Measurements from ENCODE around the gene MAML3.
A peak's percentile ranks its signal among the peaks of the same experiment; 100 is the strongest.

The MAML3 gene

GRCh38 chr4:139863531-139863930 lies 290.5 kb downstream of the MAML3 start:
- DNase-seq (ENCODE audit: low read depth) = no peak

DNA sequence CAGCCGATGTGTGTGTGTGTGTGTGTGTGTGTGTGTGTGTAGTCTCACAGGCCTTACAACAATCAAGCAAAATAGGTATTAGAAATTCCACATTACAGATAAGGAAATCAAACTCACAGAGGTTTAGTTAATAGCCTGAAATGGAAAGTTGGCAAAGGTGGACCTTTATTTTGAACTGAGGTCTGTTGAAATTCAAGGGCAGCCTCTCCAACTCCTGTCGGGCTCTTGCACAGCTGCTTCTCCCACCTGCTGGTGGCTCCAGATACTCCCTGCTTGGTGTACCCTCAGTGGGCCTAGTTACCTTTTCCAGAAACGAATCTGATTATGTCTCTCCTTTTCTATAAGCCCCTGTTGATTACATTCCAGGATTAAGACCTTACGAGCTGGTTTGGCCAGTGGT lies 292.5 kb downstream of the MAML3 start:
- DNase-seq (ENCODE audit: low read depth) = no peak

GRCh38 chr4:139860435-139861024 lies 293.5 kb downstream of the MAML3 start:
- DNase-seq (ENCODE audit: low read depth) = no peak

GRCh38 chr4:139859876-139860275 lies 294.1 kb downstream of the MAML3 start:
- DNase-seq (ENCODE audit: low read depth) = no peak

DNA sequence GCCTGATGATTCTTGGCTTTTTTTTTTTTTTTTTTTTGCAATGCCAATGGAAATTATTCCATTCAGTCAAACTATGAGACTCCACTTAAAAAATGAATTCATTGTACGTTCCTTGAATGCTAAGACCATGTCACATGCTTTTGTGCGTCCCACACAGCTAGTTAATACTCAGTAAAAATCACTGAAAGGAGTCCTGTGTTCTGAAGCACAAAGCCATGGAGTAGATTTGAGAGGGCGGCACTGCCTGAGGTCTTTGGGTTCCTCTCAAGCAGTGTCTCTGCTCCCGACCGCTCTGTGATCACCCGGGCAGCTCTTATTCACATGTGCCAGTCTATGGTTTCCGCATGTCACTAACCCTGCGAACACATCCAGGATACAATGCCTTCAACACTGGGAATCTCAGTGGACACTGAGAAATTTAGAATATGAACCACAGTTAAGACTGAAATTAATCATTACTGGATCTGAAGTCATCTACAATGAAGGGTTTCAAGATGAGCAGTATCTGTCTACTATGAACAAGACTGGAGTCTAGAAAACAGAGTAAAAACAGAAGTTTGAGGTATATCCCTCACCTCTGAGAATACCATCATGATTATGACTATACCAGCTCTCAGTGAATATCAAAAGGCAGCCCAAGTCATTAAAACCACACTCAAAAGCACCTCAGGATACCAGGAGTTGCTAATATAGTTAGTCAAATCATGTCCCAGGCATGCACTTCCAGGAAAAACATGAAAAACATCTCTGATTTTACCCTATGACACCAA lies 295.4 kb downstream of the MAML3 start:
- DNase-seq (ENCODE audit: low read depth) = no peak

- DNase-seq (ENCODE audit: low read depth) = no peak
Observed at GRCh38 chr4:139857977-139858376, 296.0 kb downstream of the MAML3 start.

GRCh38 chr4:139857021-139857420 lies 297.0 kb downstream of the MAML3 start:
- DNase-seq (ENCODE audit: low read depth) = peak; percentile 78

DNA sequence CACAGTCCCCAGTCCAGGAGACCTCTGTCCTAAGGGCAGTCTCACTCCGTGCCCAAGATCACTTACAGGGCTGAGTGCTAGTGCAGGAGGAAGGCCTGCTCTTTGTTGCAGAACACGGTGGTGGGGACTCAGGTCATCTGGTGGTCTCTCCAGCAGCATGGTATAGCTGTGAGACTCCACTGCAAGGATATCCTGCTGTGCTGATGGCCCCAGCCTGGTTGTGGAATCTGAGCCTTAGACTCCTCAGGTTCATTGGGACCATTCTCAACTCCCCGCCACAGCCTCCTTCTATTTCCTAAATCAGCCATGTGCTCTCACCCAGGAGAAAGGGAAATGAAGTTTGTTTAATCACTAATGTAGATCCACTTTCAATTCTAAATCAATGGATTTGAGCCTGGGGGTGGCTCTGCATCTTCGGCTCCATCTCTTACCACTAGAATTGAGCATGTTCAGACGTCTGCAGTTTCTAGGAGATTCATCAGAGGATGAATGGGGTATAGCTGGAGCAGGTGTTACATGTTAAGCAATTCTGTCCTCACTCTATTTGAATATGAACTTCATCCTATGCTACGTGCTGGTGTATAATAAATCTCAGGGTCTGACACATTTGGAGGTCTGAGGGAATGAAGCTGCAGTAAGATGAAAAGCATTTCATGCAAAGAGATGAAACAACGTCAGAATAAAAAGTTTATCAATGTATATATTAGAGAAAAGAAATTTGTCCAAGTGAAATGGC lies 299.1 kb downstream of the MAML3 start:
- DNase-seq (ENCODE audit: low read depth) = no peak

DNA sequence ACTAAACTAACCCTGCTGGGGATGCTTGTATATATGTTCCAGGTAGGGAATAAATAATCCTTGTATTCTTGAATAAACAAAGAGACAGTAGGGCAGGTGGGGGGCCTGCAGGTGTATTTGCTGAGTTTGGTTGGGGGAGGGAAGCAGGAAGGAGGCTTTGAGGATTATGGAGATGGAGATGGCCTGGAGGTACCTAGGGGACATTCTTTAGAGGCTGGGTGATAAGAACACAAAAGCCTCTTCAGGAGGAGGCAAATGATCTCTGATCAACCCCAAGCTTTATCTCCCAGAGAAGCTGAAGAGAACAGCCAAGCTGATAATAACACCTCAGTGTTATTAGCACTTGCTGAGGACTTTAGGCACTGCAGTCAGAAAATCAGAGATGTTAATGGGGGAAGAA lies 300.7 kb downstream of the MAML3 start:
- no peak for DNase-seq (ENCODE audit: low read depth)

DNA sequence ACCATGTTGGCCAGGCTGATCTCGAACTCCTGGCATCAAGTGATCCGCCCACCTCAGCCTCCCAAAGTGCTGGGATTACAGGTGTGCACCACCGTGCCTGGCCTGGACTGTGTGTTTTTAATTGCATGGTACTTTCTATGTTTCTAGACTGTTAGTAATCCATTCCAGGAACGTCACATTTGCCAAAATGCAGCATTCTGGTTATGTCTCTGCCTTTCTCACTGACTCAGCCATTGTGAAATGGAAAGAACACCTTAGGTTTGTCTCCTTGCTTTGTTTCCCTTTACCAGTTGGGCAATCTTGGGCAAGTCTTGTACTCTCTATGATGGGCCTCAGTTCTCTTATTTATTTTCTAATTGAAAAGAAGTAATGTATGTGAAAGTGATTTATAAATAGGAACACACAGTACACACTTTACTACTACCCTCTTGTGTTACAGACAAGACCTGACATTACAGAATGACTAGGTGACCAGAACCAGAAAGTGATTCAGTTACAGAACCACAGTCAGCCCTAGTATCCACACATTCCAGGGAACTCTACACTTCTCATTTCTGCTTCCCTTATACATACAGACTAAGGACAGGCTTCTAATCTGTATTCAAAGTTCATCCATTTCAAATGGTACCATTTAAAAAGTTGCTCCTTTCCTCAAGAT lies 301.2 kb downstream of the MAML3 start:
- DNase-seq (ENCODE audit: low read depth) = peak; percentile 33

GRCh38 chr4:139851639-139852038 lies 302.3 kb downstream of the MAML3 start:
- DNase-seq (ENCODE audit: low read depth) = no peak

GRCh38 chr4:139851133-139851532 lies 302.9 kb downstream of the MAML3 start:
- no peak for DNase-seq (ENCODE audit: low read depth)

GRCh38 chr4:139849219-139849618 lies 304.8 kb downstream of the MAML3 start:
- peak; percentile 25 for DNase-seq (ENCODE audit: low read depth)

DNA sequence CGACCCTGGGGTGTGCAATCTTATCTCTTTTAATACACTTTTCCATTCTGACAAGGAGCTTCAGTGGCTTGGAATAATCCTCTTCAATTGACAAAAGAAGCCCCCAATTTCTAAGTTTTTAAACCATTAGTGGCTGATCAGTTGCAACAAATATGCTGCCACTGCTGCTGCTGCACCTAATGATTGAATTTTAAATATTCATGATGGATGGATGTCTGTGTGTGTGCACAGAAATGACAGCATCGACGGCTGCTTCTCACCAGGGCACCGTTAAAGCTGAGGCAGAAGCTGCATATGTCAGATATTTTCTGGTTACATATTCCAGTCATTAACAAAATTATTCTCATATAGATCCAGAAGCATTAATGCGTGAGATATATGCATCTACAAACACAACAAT lies 306.0 kb downstream of the MAML3 start:
- no peak for DNase-seq (ENCODE audit: low read depth)

- no peak for DNase-seq (ENCODE audit: low read depth)
Observed at GRCh38 chr4:139847602-139848001, 306.4 kb downstream of the MAML3 start.

DNA sequence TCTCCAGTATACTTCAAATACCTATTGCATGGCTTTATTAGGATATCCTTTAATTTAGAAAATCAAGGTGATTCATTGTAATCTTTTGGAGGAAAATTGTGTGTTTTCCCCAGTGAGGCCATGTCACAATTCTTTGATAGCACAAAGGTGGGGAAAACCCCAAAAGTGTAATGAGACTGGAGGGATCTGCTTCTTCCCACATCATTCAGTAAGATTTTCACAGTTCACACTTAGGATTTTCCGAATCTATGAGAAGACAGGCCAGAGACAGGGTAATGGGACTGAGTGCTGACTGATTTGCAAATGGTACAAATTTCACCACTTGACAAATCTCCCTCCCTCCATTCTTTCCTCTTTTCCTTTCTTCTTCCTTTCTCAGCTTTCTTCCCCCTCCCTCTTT lies 307.2 kb downstream of the MAML3 start:
- DNase-seq (ENCODE audit: low read depth) = no peak

- DNase-seq (ENCODE audit: low read depth) = no peak
Observed at GRCh38 chr4:139845453-139846093, 308.4 kb downstream of the MAML3 start.

DNA sequence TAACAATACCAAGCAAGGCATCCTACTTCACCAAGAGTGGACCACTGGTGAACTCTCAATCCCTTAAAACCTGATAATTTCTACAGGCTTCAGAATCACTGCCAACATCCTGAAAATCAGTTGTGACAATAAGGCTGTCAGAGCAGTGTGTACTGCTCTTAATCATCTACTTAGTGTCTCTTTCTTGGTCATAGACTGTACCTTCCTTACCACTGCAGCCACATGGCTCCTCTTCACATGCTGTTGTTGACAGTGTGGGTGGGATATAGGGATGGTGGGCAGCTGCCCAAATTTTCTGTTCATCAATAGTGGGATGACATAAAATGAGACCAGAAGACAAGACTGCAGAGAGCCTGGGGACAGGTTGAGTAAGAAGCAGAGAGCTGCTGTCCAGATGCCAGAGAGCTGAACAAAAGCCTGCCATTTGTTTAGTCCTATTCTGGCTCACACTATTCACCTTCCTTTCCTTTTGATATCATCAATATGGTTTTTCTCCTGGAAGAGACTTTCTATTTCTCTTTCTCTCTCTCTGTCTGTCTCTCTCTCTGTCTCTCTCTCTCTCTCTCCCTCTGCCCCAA lies 309.4 kb downstream of the MAML3 start:
- no peak for DNase-seq (ENCODE audit: low read depth)

DNA sequence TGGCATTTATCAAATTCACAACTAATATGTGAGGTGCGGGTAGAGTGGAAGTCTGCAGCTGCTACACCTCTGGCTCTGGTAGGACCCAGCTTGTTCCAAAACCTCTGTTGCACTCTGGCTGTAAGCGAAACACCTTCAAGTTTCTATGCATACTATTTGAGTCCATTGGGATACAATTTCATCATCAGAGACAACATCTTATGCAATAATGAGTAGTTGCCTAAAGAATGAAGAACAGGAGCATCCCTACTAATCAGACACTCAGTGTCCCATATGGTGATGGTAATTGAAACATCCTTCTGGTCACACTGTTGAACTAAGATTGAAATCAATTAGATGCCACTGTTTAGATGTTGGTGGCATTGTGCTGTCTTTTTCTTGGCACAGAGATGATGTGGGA lies 309.9 kb downstream of the MAML3 start:
- DNase-seq (ENCODE audit: low read depth) = peak; percentile 31

- no peak for DNase-seq (ENCODE audit: low read depth)
Observed at GRCh38 chr4:139843641-139844040, 310.3 kb downstream of the MAML3 start.

DNA sequence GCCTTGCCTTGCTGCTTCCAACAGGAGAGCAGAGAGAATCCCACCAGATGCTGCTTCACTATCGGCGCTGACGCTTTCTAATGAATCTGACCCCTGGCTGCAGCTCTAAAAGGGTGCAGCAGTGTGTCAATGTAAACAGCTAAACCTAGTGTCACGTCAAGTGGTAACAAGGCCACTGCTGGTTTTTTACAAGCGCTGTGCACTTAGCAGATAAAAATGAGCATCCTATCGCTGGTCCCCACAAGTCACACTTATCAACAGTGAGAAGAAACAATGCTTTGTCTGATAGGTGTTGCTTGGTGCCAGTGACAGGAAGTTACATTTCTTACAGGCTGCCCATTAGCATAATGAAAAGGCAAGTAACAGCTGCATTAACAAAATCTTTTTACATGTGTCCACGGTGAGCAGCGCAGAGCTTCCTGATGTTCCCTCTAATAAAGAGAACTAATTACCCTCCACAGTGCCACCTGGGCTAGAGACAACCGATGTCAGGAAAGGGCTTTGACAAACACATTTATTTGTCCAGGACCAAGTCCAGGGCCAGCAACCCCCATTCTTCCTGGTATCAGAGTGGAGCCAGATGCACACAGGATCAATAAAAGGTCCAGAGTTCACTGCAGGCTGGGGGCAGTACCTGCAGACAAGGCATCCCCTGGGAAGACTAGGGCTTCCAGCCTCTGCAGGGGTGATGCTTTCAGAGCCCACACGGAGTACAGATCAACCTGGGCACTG lies 312.4 kb downstream of the MAML3 start:
- no peak for DNase-seq (ENCODE audit: low read depth)
